Esophagus muscularis mucosa (tissue), 4 donors: ENCODE data around the gene TTLL4. TPM values are rescaled to one million over a fixed set of nuclear protein-coding genes. Genes with fewer than 3 reads are reported as not detected.

Experiments used
- DNase-seq: peaks from one replicate; pipeline ENCODE4 v3.0.0-alpha.2; 2017; ENCODE audit errors: extremely low spot score
- H3K27ac ChIP-seq, 4 donors: fragments of 200-600 bp; sonication (generic); replicated peaks in 1 of 4; 1 replicate in 3 of 4; 2 replicates in 1 of 4; pipeline ENCODE4 v1.5.1; 2016 to 2019; ENCODE audit warnings: mild to moderate bottlenecking in 1 of 4
- H3K27me3 ChIP-seq, 4 donors: fragments of 200-600 bp; sonication (generic); one replicate each; pipeline versions ENCODE4 v1.5.1 to v1.6.0; 2016 to 2019
- H3K36me3 ChIP-seq, 4 donors: fragments of 200-600 bp; sonication (generic); one replicate each; pipeline ENCODE4 v1.5.1; 2016 to 2019
- H3K4me1 ChIP-seq, 4 donors: fragments of 200-600 bp; sonication (generic); one replicate each; pipeline ENCODE4 v1.5.1; 2016 to 2019
- H3K4me3 ChIP-seq, 4 donors: fragments of 200-600 bp; sonication (generic); 1 replicate in 2 of 4; 2 replicates in 2 of 4; pipeline ENCODE4 v1.5.1; 2016 to 2019; ENCODE audit warnings: mild to moderate bottlenecking in 4 of 4, moderate library complexity in 1 of 4
- H3K9me3 ChIP-seq, 4 donors: fragments of 200-600 bp; sonication (generic); 1 replicate in 3 of 4; 2 replicates in 1 of 4; pipeline ENCODE4 v1.5.1; 2016 to 2019
- EP300 ChIP-seq: sonication (generic); formaldehyde crosslinking; IDR thresholded peaks from one replicate; pipeline ENCODE4 v1.6.1; 2017; ENCODE audit warnings: antibody characterized with exemption
- POLR2A ChIP-seq: fragments of 450-650 bp; IDR thresholded peaks from one replicate; pipeline ENCODE4 v1.6.1; 2017; ENCODE audit warnings: antibody characterized with exemption, moderate library complexity, mild to moderate bottlenecking, low read depth
- POLR2AphosphoS5 ChIP-seq, 2 donors: sonication (generic); formaldehyde crosslinking; IDR thresholded peaks; one replicate each; pipeline ENCODE4 v1.6.1; 2017; ENCODE audit warnings: antibody characterized with exemption in 2 of 2
- WGBS: methylation state at CpG from one replicate; pipeline ENCODE4 v1.1.5; 2018; 5-methylcytosine and 5-hydroxymethylcytosine counted together
- intact Hi-C: fragments of 100-400 bp; cut with DNase I; formaldehyde crosslinking; loops from one replicate; pipeline ENCODE4 v1.15.1; 2023
- total RNA-seq, 4 donors: library from RNA; depleted of rRNA; stranded (reverse); fragments of >200 nt; gene quantifications; one replicate each; pipeline versions ENCODE4 v1.1.0 to v1.2.1, GENCODE V29; 2016
- TF ChIP-seq, protein P1 (sequence below), 3 experiments: fragments of 200-600 bp in 2 of 3; fragments of 450-650 bp in 1 of 3; sonication (generic) in 2 of 3; IDR thresholded peaks; one replicate each; pipeline ENCODE4 v1.5.1; 2017 to 2019; ENCODE audit warnings: antibody characterized with exemption in 3 of 3, mild to moderate bottlenecking in 2 of 3, moderate library complexity in 1 of 3

The TTLL4 gene
- total RNA-seq, 4 donors from 2014 or later, result 5.8 to 11.3 (median 8.3) TPM

DNA sequence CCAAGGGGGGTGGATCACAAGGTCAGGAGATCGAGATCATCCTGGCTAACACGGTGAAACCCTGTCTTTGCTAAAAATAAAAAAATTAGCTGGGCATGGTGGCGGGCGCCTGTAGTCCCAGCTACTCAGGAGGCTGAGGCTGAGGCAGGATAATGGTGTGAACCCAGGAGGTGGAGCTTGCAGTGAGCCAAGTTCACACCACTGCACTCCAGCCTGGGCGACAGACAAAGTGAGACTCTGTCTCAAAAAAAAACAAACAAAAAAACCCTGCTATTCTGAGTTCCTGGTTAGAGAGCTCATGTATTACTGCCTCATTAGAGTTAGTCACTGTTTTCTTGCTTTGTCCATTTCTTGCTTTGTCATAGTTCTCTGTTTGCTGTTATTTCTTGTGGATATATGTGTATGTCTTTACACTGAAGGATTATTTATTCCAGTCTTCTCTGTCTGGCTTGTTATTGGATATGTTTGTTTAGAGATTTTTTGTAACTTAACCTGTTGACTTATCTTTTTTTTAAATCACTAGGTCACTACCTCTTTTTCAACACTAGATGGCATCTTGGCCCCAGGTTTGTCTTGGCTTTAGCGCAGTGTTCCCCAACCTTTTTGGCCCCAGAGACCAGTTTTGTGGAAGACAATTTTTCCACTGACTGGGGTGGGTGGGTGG, 17.0 kb downstream of the TTLL4 start:
- no peak overlapping the region for H3K27ac ChIP-seq
- no peak overlapping the region for H3K4me3 ChIP-seq
- peaks cover 0 to 14% (median 6%) of the 10 kb centered on the region in 4 donors for H3K9me3 ChIP-seq
- 94% methylated on average over 6 of the region's 6 CpGs for WGBS
- H3K36me3 ChIP-seq, result peaks cover 0 to 7% (median 2%) of the 10 kb centered on the region in 4 donors
- no peak for DNase-seq
- no peak for TF ChIP-seq POLR2A
- TF ChIP-seq, protein P1, sequence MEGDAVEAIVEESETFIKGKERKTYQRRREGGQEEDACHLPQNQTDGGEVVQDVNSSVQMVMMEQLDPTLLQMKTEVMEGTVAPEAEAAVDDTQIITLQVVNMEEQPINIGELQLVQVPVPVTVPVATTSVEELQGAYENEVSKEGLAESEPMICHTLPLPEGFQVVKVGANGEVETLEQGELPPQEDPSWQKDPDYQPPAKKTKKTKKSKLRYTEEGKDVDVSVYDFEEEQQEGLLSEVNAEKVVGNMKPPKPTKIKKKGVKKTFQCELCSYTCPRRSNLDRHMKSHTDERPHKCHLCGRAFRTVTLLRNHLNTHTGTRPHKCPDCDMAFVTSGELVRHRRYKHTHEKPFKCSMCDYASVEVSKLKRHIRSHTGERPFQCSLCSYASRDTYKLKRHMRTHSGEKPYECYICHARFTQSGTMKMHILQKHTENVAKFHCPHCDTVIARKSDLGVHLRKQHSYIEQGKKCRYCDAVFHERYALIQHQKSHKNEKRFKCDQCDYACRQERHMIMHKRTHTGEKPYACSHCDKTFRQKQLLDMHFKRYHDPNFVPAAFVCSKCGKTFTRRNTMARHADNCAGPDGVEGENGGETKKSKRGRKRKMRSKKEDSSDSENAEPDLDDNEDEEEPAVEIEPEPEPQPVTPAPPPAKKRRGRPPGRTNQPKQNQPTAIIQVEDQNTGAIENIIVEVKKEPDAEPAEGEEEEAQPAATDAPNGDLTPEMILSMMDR (IDR thresholded peaks at IDR 0.05), result peak in 2 of 3 experiments; percentile 12 to 43
- intact Hi-C loops, result no loop called here
- H3K27me3 ChIP-seq, result no peaks in the 10 kb centered on the region
- H3K4me1 ChIP-seq, result peaks cover 10 to 25% (median 15%) of the 10 kb centered on the region in 4 donors

DNA sequence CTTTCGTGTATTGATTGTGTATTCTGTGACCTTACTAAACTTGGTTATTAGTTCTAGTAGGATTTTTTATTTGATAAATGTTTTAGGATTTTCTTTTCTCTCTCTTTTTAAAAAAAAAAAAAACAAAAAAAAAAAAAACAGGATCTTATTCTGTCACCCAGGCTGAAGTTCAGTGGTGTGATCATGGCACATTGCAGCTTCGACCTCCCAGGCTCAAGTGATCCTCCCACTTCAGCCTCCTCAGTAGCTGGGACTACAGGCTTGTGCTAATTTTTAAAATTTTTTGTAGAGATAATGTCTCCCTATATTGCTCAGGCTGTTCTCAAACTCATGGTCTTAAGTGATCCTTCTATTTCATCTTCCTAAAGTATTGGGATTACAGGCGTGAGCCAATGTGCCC, 19.0 kb downstream of the TTLL4 start:
- H3K27ac ChIP-seq, result no peak overlapping the region
- peaks cover 0 to 7% (median 2%) of the 10 kb centered on the region in 4 donors for H3K36me3 ChIP-seq
- H3K27me3 ChIP-seq, result no peaks in the 10 kb centered on the region
- H3K4me3 ChIP-seq, result no peak overlapping the region
- intact Hi-C loops, result no loop called here
- peaks cover 0 to 14% (median 6%) of the 10 kb centered on the region in 4 donors for H3K9me3 ChIP-seq
- TF ChIP-seq POLR2A, result no peak
- DNase-seq, result no peak
- H3K4me1 ChIP-seq, result peaks cover 13 to 38% (median 26%) of the 10 kb centered on the region in 4 donors
- WGBS, result 98% methylated on average over 3 of the region's 3 CpGs

DNA sequence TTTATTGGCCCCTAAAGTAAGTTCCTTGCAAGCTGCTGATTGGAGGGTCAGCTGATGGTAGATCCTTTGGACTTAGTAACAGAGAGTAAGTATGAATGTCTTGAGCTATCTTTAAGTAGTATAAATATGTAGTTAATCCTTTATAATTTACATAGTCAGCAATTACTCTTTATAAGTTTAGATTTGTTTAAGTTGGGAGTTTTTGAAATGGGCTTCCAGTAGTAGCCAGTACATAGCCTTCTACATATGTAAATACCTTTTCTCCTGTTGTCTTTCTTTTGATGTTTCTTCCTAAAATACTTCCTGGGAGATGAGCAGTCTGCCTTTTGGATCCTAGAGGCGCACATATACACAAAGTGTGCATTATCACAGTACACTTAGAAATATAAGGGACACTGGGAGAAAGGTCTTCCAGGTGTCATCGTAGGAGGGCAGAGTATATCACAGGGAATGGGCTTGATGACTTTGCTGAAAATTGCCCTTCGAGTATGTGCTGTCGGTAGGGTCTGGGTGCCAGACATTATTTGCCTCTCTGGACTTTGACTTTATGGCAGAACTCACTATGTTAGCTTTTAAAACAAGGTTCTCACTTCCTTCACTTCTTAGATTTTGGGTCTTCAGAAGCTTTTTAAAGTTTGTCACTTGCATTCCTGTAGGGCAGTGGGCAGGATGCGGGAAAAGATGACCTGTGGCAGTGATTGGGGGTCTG, 21.6 kb downstream of the TTLL4 start:
- H3K36me3 ChIP-seq, result peaks cover 0 to 3% (median 2%) of the 10 kb centered on the region in 4 donors
- H3K9me3 ChIP-seq, result no peaks in the 10 kb centered on the region
- no peak overlapping the region for H3K4me3 ChIP-seq
- WGBS, result 92% methylated on average over 5 of the region's 5 CpGs
- intact Hi-C loops, result no loop called here
- TF ChIP-seq POLR2A (no peak), EP300 (no peak), POLR2AphosphoS5 (IDR thresholded peaks at IDR 0.05) (no peak)
- TF ChIP-seq, protein P1 (IDR thresholded peaks at IDR 0.05), result no peak
- peak overlapping the region; percentile 36 to 66 (median 60) for H3K27ac ChIP-seq
- no peak for DNase-seq
- no peaks in the 10 kb centered on the region for H3K27me3 ChIP-seq
- H3K4me1 ChIP-seq, result peaks cover 13 to 38% (median 26%) of the 10 kb centered on the region in 4 donors

DNA sequence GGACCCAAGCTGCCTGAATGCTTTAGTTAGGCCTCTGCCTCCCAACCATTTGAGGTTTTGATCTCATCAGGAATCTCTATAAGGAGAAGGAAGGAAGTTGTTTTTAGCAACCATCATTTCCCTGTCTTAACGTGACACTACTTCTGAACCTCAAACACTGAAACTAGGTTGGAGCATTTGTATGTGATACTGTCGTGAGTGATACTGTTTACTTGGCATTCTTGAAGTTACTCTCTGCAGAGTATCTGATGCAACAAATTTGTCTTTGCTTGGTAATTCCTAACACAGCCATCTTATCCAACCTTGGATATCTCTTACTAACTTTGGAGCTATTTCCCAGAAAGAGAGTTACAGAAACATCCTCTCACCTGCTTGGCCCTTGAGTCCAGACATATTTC, 22.1 kb downstream of the TTLL4 start:
- Histone ChIP-seq H3K4me3 (no peak overlapping the region), H3K9me3 (no peaks in the 10 kb centered on the region), H3K4me1 (peaks cover 13 to 38% (median 26%) of the 10 kb centered on the region in 4 donors), H3K36me3 (peaks cover 3 to 7% (median 7%) of the 10 kb centered on the region in 4 donors), H3K27me3 (no peaks in the 10 kb centered on the region), H3K27ac (peak overlapping the region in 3 of 4 donors; percentile 36 to 66 (median 58))
- no peak for DNase-seq
- intact Hi-C loops, result no loop called here
- 67% methylated on average over 2 of the region's 2 CpGs for WGBS
- TF ChIP-seq, protein P1 (IDR thresholded peaks at IDR 0.05), result no peak
- no peak for TF ChIP-seq POLR2AphosphoS5 (IDR thresholded peaks at IDR 0.05)
- TF ChIP-seq POLR2A, result no peak
- no peak for TF ChIP-seq EP300
